NCI-H510A treated with DMSO at 0.1 percent for 48 hours (cell line): Measurements from ENCODE around the gene TRMT112.
"Not testable (repeated sequence)": the region's sequence is repeated elsewhere in the genome, so short reads cannot be mapped to it uniquely, and the experiment has no call there.

Source experiments
- DNase-seq: peaks from one replicate; lab custom pipeline; 2025; lab: John Stamatoyannopoulos, UW

The TRMT112 gene

DNA sequence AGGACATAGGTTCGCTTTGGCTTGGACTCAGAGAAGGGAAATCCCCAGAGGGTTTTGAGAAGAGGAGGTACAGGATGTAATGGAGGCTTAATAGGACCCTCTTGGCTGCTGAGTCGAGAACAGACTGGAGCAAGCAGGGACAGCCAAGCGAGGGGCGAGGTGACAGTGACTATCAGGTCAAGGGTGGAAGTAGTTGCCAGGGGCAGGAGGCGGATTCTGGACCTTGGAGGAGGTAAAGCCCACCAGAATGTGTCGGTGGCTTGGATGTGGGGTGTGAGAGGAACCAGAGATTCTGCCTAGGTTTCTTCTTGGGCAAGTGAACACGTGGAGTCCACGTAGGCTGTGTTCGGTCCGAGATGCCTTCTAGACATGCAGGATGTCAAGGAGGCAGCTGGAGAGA, 4.4 kb downstream of the TRMT112 start:
- DNase-seq = no peak

DNA sequence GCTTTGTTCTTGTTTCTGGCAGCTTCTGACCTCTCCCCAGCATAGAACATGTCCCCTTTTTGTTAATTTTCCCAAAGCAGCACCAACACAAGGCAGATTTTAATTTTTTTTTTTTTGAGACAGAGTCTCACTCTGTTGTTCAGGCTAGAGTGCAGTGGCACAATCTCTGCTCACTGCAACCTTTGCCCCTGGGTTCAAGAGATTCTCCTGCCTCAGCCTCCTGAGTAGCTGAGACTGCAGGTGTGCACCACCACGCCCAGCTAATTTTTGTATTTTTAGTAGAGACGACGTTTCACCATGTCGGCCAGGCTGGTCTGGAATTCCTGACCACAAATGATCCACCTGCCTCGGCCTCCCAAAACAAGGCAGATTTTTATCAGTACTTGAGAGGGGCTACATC, 9.6 kb downstream of the TRMT112 start:
- not testable (repeated sequence) for DNase-seq

DNA sequence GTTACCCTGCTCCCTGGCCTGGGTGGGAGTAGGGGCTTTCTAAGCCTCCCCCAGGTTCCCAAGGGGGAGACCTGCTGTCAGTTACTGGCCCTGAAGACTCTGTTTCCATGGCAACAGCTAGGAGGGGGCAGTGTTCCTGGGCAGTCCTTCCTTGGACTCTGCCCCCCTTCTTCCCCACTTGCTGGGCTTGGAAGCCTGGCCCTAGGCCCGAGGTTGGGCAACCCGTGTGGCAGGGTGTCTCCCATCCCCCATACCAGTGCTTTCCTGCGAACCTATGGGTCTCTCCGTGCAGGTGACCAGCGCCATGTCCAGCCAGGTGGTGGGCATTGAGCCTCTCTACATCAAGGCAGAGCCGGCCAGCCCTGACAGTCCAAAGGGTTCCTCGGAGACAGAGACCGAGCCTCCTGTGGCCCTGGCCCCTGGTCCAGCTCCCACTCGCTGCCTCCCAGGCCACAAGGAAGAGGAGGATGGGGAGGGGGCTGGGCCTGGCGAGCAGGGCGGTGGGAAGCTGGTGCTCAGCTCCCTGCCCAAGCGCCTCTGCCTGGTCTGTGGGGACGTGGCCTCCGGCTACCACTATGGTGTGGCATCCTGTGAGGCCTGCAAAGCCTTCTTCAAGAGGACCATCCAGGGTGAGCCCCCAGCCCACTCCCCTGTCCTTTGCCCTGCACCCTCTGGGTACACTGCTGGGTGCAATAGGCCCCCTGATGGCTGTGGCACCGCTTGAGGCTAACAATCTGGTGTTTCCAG, 10.3 kb downstream of the TRMT112 start:
- DNase-seq = no peak

DNA sequence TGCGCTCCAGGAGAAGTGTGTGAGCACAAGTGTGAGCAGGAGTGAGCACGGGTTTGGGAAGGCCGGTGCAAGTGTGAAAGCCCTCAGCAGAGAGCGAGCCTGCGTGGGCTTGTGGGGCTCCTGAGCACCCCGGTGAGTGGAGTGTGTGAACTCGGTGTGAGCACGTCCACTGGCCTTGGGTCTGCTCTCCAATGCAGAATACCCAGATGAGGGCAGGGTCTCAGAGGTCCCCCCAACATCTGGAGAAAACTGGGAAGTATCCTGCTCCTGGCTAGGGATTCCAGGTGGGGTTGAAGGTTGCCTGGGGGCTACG, 10.8 kb downstream of the TRMT112 start:
- no peak for DNase-seq

DNA sequence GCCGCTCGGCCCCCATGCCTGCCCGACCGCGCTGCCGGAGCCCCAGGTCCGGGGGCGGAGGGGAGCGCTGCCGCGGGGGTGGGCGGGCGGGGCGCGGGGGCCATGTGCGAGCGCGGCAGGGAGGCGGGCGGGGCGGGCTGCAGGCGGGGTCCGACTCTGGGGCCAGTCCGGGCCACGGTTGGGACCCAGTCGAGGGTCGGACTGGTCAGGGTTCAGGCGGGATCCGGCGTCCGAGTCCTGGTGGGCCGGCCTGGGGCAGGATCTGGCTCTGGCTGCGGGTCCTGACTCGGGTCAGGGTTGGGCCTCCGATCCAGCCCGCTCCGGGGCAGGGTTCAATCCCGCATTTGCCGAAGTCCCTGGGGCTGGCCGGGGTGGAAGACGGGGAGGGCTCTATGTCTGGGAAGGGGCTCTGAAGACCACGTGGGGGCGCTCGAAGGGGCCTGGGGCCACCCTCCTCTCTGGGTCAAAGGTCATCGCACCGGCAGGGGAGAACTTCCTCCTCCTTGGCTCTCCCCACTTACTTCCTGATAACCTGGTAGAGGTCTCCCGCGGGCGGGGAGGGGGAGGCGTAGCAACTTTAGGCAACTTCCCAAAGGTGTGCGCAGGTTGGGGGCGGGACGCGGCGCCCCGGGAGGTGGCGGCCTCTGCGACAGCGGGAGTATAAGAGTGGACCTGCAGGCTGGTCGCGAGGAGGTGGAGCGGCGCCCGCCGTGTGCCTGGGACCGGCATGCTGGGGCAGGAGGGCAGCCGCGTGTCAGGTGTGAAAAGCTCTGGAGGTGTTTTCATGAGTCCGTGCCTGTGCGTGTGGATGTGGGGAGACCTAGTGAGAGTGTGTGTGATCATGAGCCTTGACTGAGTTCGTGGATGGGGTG, 11.4 kb downstream of the TRMT112 start:
- DNase-seq = peak; percentile 56

DNA sequence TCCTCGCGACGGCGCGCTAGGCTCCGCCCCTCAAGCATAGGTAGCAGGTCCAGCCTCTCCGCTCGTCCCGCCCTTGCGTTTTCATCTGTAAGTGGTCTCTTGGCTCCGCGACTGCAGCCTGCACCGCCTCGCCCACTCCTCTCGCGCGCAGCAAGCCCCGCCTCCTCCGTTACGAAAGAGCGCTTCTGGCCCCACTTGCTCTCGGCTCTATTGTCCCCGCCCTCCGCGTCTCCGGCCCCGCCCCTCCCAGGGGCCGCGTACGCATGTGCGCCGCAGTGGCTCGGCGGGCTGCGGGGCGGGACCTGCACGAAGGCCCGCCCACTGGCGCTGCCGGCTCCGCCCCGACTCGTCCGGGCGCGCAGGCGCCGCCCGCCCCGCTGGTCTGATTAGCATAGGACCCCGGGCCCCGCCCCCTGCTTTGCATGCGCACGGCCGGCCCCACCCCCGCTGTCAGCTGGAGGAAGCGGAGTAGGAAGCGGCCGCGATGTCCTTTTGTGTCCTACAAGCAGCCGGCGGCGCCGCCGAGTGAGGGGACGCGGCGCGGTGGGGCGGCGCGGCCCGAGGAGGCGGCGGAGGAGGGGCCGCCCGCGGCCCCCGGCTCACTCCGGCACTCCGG, 12.2 kb downstream of the TRMT112 start, which contains the start of gene ESRRA:
Gene ESRRA, plus strand, starts transcription at position 450 of the 616 bp plus-strand sequence. CDS start 1,656 bp downstream, outside the sequence.
- peak; percentile 99 for DNase-seq

DNA sequence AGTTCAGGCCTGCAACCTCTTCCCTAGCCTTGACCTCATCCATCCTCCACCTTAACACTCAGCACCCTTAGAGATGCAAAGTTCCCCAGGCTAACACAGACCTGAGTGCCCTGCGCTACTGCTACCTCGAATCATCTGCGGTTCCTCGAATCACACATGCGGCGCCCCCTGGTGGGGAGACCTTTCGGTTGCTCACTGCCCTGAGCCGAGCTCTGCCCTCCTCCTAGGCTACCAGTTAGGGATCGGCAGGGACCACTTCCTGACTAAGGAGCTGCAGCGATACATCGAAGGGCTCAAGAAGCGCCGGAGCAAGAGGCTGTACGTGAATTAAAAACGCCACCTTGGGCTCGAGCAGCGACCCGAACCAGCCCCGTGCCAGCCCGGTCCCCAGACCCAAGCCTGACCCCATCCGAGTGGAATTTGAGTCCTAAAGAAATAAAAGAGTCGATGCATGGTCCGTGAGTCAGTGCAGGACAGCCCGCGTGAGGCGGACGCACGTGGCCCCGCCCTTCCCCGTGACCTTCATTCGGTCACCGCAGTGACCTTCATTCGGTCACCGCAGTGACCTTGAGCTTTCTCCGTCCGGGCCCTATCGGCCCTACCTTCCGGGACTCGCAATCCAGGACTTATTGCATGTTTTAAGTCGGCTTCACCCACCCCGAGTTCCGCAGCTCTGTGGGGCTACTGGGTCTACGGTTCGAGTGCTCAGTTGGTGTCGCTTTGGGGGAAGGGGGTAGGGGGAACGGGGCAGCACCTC, 12.9 kb downstream of the TRMT112 start:
- peak; percentile 91 for DNase-seq

DNA sequence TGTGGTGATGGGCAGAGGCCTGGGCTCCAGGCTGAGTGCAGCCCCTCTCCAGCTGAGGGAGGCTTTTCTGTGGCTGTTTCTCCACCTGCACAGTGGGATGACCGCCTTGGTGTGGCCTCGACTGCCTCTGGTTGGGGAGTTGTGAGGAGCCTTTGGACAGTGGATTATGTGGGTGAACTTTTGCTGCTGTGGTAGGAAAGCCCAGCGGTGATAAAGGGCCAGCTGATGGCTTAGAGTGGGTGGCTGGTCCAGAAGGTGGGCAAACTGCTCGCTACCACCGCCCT, 13.4 kb downstream of the TRMT112 start:
- no peak for DNase-seq

DNA sequence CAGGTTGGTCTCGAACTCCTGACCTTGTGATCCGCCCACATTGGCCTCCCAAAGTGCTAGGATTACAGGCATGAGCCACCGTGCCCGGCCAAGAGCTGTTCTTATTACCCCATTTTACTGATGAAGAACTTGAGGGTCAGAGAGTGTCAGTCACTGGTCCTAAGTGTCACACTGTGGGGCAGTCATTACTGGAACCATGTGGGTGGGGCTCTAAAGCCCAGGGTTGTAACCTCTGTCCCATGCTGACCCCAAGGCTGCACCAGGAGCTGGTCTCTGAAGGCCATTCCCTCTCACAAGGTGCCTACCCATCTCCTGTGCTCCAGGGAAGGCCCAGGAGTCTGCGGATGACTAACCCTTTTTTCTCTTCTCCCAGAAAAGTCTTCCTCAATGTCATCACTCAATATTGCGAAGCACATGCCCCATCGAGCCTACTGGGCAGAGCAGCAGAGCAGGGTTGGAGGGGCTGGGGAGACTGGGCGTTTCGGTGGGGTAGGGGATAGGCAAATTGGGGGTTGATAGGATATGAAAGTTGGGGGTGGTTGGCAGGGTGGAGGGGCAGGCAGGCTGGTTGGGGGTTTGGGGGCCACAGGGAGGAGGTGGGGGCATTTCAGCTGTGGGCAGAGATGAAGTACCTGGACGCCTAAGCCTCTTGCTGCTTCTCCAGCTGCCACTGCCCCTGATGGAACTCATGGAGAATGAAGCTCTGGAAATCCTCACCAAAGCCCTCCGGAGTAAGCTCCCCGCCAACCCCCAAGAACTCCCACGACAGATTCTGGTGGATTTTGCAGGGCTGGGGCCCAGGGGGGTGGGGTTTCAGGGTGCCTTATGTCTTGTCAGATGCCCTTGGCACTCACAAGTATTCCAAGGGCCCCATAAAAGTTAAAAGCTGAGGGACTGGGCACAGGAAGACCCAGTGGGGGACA, 14.0 kb downstream of the TRMT112 start:
- DNase-seq = no peak

DNA sequence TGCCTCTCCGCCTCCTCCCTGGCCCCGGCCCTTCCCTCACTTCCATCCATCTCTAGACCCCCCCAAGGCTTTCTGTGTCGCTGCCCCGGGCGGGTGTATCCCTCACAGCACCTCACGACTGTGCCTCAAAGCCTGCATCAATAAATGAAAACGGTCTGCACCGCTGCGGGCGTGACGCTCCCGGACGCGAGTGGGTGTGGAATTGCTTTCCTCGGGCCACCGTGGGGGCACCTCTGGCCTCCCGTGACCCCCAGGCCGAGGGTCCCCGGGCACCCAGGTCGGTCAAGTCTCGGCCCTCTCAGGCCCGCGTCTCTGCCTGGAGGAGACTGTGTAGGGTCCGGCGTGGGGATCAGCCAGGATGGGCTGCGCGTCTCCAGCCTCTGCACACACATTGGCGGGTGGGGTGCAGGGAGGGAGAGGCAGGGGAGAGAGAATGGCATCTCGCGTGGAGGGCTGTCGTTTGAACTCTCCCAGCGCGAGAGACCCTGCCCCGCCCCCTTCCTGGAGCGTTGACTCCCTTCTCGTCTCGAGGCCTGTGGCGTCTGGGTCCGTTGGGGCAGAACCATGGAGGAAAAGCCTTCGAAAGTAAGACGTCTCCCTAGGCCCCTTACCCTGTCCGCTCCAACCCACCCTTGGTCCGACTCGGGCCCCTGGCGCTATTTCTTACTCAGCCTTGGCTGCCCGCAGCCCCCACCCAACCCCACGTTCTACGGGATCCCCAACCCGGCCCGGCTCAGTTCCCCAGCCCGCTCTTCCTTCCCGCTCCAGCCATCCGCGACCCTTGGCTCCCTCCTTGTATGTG, 17.3 kb downstream of the TRMT112 start, which contains the start of gene CATSPERZ:
Gene CATSPERZ, plus strand, starts transcription at position 512 of the 802 bp plus-strand sequence. Its CDS starts 53 bp downstream, at position 565.
- no peak for DNase-seq

DNA sequence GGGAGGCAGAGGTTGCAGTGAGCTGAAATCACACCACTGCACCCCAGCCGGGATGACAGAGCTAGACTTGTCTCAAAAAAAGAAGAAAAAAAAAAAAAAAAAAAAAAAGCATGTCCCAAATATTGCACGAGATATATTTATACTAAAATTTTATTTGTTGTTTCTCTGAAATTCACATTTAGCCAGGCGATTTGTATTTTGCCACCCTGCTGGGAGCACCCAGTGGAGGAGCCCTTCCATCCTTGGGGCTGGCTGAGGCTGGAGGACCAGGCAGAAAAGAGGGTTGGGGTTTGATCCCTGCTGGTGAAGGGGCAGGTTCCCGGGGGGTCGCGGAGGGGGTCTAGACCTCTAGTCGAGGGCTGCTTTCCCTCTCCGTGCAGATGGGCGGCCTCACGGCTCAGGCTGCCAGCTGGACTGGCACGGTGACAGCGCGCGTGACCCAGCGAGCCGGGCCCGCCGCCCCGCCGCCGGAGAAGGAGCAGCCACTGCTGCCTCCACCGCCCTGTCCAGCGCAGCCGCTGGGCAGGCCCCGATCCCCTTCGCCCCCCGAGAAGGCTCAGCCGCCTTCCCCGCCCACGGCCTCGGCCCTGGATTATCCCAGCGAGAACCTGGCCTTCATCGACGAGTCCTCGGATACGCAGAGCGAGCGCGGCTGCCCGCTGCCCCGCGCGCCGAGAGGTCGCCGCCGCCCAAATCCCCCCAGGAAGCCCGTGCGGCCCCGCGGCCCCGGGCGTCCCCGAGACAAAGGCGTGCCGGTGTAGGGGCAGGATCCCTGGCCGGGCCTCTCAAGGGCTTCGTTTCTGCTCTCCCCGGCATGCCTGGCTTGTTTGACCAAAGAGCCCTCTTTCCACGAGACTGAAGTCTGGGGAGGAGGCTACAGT, 18.2 kb downstream of the TRMT112 start:
- no peak for DNase-seq

DNA sequence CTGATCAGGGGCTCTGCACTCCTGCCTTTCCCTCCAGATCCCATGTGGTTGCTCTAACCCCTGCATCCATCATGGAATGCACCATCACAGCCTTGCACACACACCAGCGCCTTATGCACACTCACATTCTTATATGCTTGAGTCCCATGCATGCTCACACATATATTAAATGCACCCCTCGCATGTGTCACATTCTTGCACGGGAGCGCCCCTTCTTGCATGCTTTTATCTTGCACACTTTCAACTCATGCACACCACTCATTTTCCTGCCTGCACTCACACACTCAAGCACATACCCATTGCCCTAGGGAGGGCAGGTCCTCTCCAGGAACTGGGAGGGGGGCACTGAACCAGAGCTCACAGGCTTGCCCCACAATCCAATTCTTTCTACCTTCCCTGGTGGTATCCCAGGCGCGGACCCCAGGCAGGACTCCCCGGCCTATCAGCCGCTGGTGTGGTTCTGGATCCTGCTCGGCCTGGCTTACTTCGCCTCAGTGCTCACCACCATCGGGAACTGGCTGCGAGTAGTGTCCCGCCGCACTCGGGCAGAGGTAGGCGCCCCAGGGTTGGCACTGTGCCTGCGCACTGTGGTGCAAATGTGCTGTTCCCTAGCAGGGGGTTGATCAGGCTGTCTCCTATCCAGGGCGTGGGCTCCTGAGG, 19.5 kb downstream of the TRMT112 start:
- no peak for DNase-seq

DNA sequence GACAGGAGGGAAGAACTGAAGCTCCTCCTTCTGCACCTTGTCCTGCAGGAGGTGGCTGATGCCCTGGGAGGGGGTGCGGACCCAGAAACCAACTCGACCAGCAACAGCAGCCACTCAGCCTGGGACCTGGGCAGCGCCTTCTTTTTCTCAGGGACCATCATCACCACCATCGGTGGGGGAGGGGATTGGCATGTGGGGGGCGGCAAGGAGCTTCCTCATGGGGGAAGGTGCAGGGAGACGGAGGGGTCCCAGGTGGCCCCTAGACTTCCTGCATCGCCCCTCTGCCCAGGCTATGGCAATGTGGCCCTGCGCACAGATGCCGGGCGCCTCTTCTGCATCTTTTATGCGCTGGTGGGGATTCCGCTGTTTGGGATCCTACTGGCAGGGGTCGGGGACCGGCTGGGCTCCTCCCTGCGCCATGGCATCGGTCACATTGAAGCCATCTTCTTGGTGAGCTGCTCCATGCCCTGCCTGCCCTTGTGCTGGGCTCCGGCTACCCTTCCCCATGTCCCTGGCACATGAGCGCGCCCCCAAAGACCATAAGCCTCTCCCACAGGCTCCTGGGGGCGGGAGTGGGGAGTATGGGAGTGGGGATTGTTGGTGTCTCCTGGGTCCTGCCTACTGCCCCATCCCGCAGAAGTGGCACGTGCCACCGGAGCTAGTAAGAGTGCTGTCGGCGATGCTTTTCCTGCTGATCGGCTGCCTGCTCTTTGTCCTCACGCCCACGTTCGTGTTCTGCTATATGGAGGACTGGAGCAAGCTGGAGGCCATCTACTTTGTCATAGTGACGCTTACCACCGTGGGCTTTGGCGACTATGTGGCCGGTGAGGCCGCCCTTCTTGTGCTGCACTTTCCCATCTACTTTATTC, 20.3 kb downstream of the TRMT112 start:
- no peak for DNase-seq

DNA sequence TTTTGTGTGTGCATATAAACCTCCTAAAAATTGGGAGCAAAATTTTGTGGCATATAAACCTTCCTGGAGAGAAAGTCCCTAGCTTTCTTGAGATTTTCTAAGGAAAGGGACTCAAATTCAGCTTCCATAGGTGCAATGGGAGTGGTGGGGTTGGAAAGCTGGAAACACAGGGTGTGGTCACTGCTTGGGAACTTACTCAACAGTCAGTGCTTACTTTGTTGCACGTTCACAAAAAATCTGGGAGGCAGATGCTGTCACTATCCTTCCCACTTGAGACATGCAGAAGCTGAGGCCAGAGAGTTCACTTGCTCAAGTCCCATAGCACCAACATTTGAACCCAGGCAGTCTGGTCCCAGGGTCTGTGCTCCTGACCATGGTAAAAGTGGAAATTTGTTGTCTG, 21.1 kb downstream of the TRMT112 start:
- no peak for DNase-seq

DNA sequence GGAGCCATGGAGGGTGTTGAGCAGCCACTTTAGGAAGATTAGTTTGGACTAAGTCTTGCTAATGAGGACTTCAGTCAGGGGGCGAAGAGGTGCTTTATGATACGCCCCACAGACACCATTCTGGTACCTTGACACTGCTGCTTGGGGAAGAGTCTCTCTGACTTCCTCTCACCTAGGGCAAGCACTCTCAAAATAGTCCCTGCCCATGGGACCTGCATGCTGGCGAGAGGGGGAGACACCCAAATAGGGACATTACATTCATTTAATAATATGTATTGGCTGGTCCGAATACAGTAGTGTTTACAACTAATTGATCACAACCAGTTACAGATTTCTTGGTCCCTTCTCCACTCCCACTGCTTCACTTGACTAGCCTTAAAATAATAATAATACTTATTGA, 21.6 kb downstream of the TRMT112 start:
- DNase-seq = no peak

DNA sequence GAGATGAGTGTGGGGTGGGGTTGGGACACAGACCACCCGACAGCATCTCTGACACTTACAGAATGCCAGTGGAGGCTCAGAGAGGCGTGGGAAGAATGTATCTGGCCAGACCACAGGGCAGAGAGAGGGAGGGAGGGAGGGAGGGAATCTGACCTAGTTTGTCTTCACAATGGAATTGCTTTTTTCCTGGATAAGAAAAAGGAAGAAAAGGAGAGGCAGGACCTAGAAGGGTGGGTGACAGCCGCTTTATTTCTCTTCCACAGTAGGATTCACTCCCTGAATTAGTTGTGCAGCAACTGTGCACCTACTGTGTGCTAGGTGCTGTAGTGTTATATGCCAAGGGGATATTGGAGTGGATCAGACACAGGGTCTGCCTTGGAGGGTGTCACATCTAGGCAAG, 22.6 kb downstream of the TRMT112 start:
- no peak for DNase-seq

DNA sequence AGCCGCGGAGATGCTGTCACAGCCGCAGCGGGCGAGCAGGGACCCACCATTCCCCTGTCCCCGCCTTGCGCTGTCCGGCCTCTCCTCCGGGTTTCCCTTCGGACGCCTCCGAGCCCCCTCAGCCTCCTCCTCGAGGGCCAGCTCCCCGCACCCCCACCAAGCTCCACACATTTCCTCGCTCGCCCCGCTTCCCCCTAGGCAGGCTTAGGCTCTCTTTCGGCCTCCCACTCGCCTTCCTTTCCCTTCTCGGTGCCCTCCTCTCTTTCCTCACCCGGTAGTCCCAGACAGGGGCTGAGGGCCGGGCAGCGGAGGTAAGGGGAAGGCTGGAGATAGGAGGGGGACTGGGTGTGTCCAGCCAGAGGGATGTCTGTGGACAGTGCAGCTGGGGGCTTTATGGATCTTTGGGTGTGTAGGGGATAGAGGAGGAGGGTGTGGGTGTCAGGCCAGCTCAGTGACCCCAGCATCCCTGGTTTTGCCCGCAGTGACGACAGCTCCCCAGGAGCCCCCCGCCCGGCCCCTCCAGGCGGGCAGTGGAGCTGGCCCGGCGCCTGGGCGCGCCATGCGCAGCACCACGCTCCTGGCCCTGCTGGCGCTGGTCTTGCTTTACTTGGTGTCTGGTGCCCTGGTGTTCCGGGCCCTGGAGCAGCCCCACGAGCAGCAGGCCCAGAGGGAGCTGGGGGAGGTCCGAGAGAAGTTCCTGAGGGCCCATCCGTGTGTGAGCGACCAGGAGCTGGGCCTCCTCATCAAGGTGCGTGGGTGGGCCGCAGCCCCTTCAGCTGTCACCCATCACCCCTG, 24.7 kb downstream of the TRMT112 start:
- DNase-seq = no peak
